Measurements from ENCODE around the gene LCAT. TPM values are rescaled to one million over a fixed set of nuclear protein-coding genes. Genes with fewer than 3 reads are reported as not detected.

Gene LCAT
- total and polyA plus RNA-seq, 8 donors, result 10.1 to 20.7 (median 17.6) TPM

- no peak overlapping the region for H3K27ac ChIP-seq
- no peak overlapping the region for H3K4me3 ChIP-seq
- no peak for DNase-seq
- 75 to 80% (median 76%) methylated on average over 7 of the region's 7 CpGs for WGBS, 5 donors
- TF ChIP-seq EP300 (IDR thresholded peaks at IDR 0.05) (no peak), POLR2AphosphoS5 (IDR thresholded peaks at IDR 0.05) (no peak), POLR2A (IDR thresholded peaks at IDR 0.05) (no peak)
- intact Hi-C loops (cut with DNase I; ENCODE audit: low total_unique reads), result loop anchor here (5.0 kb wide), 1 partner anchor 46 kb away; the partner anchor contains the start of gene NRN1L
- H3K9me3 ChIP-seq, result no peaks in the 10 kb centered on the region
- no peaks in the 10 kb centered on the region for H3K27me3 ChIP-seq
- H3K36me3 ChIP-seq, result peaks cover 15 to 81% (median 68%) of the 10 kb centered on the region in 4 donors
- peaks cover 12 to 30% (median 14%) of the 10 kb centered on the region in 4 donors for H3K4me1 ChIP-seq
Measured at GRCh38 chr16:67928147-67928546, 15.8 kb downstream of the LCAT start.

DNA sequence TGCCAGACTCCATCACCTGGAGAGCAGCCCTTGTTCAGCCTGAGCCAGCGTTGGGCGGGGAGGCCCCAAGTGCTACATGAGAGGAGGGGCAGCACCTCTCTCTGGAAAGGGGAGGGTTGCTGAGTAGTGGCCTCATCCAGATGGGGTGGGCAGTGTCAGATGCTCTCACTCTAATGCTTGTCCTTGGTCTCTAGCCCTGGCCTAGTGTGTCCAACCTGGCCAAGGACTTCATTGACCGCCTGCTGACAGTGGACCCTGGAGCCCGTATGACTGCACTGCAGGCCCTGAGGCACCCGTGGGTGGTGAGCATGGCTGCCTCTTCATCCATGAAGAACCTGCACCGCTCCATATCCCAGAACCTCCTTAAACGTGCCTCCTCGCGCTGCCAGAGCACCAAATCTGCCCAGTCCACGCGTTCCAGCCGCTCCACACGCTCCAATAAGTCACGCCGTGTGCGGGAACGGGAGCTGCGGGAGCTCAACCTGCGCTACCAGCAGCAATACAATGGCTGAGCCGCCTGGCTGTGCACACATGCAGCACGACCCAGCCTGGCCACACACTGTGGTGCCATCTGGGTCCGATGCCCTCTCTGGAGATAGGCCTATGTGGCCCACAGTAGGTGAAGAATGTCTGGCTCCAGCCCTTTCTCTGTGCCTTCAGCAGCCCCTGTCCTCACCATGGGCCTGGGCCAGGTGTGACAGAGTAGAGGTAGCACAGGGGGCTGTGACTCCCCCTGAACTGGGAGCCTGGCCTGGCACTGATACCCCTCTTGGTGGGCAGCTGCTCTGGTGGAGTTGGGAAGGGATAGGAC is 16.6 kb downstream of the LCAT start:
- H3K36me3 ChIP-seq, result peaks cover 19 to 81% (median 72%) of the 10 kb centered on the region in 4 donors
- H3K4me1 ChIP-seq, result peaks cover 12 to 38% (median 18%) of the 10 kb centered on the region in 4 donors
- H3K27ac ChIP-seq, result peak overlapping the region in 2 of 5 donors; percentile 49 to 52
- no peak overlapping the region for H3K4me3 ChIP-seq
- TF ChIP-seq CTCF (IDR thresholded peaks at IDR 0.05) (no peak), EP300 (IDR thresholded peaks at IDR 0.05) (no peak)
- H3K9me3 ChIP-seq, result no peaks in the 10 kb centered on the region
- no peak for DNase-seq
- no peaks in the 10 kb centered on the region for H3K27me3 ChIP-seq
- intact Hi-C loops (cut with DNase I; ENCODE audit: low total_unique reads), result loop anchor here (5.0 kb wide), 1 partner anchor 45 kb away; the partner anchor contains the start of gene NRN1L
- WGBS, 5 donors, result 85 to 100% (median 90%) methylated on average over 1 to 22 of the region's 22 CpGs

DNA sequence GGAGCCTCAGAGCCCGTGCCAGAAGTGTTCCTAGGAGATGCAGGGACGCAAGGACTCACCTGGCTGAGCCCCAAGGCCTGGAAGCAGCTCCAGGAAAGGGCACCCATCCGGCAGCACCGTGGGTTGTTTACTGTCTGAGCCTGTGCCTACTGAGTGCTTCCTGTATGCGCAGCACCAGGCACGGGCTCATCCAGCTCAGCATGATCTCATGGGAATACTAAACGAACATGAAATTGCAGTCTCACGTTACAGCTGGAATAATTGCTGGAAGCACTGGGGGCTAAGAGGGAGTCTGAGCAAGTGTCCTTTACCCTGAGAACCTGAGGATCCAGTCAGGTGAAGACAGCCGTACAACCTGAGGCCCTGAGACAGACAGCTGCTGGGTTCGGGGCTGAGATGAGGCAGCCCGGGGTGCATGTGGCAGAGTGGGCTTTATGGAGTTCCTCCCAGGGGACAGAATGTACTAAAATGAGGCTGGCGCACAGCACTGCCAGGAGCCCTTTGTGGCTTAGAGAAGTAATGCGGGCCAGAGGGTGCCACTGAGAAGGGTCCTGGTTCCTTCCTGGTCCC is 17.7 kb downstream of the LCAT start:
- TF ChIP-seq POLR2AphosphoS5 (IDR thresholded peaks at IDR 0.05), result peak in 1 of 3 donors; percentile 36
- TF ChIP-seq EP300 (IDR thresholded peaks at IDR 0.05), result no peak
- no peak for TF ChIP-seq CTCF (IDR thresholded peaks at IDR 0.05)
- no peak for TF ChIP-seq POLR2A (IDR thresholded peaks at IDR 0.05)
- Histone ChIP-seq H3K4me3 (no peak overlapping the region), H3K27ac (peak overlapping the region in 4 of 5 donors; percentile 49 to 59 (median 55)), H3K36me3 (peaks cover 22 to 77% (median 64%) of the 10 kb centered on the region in 4 donors), H3K4me1 (peaks cover 12 to 46% (median 18%) of the 10 kb centered on the region in 4 donors), H3K27me3 (no peaks in the 10 kb centered on the region), H3K9me3 (no peaks in the 10 kb centered on the region)
- intact Hi-C loops (cut with DNase I; ENCODE audit: low total_unique reads), result loop anchor here (5.0 kb wide), 1 partner anchor 44 kb away; the partner anchor contains the start of gene NRN1L
- 39 to 57% (median 48%) methylated on average over 12 to 13 of the region's 13 CpGs for WGBS, 5 donors
- DNase-seq, result peak in 1 of 2 donors; percentile 63

- TF ChIP-seq POLR2A (IDR thresholded peaks at IDR 0.05) (no peak), CTCF (IDR thresholded peaks at IDR 0.05) (no peak), EP300 (IDR thresholded peaks at IDR 0.05) (no peak), POLR2AphosphoS5 (IDR thresholded peaks at IDR 0.05) (no peak)
- H3K27ac ChIP-seq, result no peak overlapping the region
- H3K4me3 ChIP-seq, result no peak overlapping the region
- intact Hi-C loops (cut with DNase I; ENCODE audit: low total_unique reads), result no loop called here
- 80 to 95% (median 94%) methylated on average over 10 of the region's 10 CpGs for WGBS, 5 donors
- no peaks in the 10 kb centered on the region for H3K27me3 ChIP-seq
- DNase-seq, result no peak
- no peaks in the 10 kb centered on the region for H3K9me3 ChIP-seq
- H3K36me3 ChIP-seq, result peaks cover 20 to 69% (median 52%) of the 10 kb centered on the region in 4 donors
- peaks cover 12 to 46% (median 18%) of the 10 kb centered on the region in 4 donors for H3K4me1 ChIP-seq
Measured at GRCh38 chr16:67924140-67924906, 19.6 kb downstream of the LCAT start.

Data from stomach (tissue), 9 donors.